ENCODE data around the gene DPP6.

The DPP6 gene

DNA sequence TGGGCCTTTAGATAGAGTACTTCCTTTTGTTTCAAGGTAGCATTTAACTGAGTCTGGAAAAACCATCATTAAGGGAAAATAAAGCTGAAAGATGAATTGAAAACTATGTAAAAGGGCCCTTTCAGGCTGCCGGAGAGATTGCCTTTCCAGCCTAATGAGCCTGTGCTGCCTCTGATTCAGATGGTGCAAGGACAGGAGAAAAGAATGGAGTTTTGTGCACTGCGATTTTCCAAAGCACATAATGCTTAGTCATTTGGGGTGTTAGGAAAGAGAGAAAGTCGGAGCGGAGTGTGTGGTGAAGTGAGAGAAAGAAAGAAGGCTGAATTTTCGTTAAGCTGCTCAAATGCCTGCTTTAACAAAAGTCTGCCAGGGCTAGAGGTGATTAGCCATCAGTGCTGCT is 691.0 kb downstream of the DPP6 start:
- H3K27ac ChIP-seq, result no peak overlapping the region
- no peak overlapping the region for H3K4me3 ChIP-seq (ENCODE audit: low read depth in 1 of 2, low read length in 1 of 2)
- H3K4me1 ChIP-seq (ENCODE audit: control insufficient read depth in 1 of 2, insufficient read depth in 1 of 2, low read depth in 1 of 2, low read length in 1 of 2), result no peaks in the 10 kb centered on the region
- no peaks in the 10 kb centered on the region for H3K27me3 ChIP-seq
- no peak for TF ChIP-seq CTCF (IDR thresholded peaks at IDR 0.05)
- no peaks in the 10 kb centered on the region for H3K9me3 ChIP-seq
- no peaks in the 10 kb centered on the region for H3K36me3 ChIP-seq

DNA sequence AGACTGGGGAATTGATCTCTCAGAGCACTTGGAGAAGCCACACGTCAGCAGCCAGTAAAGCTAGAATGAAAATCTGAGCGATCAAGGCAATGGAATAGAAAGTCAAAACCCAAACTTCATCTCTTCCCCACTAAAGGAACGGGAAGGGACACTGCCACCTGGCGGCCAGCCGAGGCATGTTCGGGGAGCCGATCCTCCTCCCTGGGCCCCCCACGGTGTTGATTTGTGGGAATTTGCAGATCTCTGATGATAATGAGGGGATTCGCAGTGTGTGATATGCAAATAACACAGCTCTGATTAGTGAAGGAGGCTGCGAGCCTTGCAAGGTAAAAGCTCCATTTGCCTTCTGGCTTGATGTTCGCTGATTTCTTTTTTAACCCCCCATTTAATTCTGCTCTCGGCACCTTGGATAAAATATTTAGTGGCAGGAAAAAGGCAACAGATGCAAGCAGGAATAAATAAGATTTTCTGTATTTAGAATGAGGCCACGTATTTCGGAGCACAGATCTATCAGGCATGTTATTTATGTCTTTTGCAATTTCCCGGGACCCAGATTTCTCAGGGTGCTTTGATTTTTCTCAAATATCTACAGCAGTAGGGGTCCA is 692.2 kb downstream of the DPP6 start:
- Histone ChIP-seq H3K36me3 (no peaks in the 10 kb centered on the region), H3K4me3 (ENCODE audit: low read depth in 1 of 2, low read length in 1 of 2) (no peak overlapping the region), H3K27me3 (no peaks in the 10 kb centered on the region), H3K9me3 (no peaks in the 10 kb centered on the region), H3K27ac (no peak overlapping the region), H3K4me1 (ENCODE audit: control insufficient read depth in 1 of 2, insufficient read depth in 1 of 2, low read depth in 1 of 2, low read length in 1 of 2) (no peaks in the 10 kb centered on the region)
- no peak for TF ChIP-seq CTCF (IDR thresholded peaks at IDR 0.05)

DNA sequence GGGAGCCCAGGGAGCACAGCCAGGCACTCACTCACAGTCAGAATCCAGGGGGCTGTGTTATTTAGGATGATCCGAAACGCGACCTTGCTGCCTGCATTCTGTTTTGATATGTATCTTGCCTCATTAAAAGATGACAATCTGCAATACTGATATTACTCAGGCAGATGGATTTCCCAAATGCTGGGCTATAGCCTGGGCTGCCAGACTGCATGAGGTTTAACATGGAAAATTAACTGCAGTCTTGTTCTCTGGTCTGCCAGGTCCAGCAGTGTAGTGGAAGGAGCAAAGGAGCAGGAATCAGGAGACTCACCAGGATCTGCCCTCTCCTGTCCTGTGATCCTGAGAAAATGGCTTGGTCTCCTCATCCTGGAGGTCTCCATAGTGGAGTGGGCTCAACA is 692.7 kb downstream of the DPP6 start:
- Histone ChIP-seq H3K9me3 (no peaks in the 10 kb centered on the region), H3K4me1 (ENCODE audit: control insufficient read depth in 1 of 2, insufficient read depth in 1 of 2, low read depth in 1 of 2, low read length in 1 of 2) (no peaks in the 10 kb centered on the region), H3K36me3 (no peaks in the 10 kb centered on the region), H3K27me3 (no peaks in the 10 kb centered on the region), H3K27ac (no peak overlapping the region), H3K4me3 (ENCODE audit: low read depth in 1 of 2, low read length in 1 of 2) (no peak overlapping the region)
- TF ChIP-seq CTCF (IDR thresholded peaks at IDR 0.05), result no peak

DNA sequence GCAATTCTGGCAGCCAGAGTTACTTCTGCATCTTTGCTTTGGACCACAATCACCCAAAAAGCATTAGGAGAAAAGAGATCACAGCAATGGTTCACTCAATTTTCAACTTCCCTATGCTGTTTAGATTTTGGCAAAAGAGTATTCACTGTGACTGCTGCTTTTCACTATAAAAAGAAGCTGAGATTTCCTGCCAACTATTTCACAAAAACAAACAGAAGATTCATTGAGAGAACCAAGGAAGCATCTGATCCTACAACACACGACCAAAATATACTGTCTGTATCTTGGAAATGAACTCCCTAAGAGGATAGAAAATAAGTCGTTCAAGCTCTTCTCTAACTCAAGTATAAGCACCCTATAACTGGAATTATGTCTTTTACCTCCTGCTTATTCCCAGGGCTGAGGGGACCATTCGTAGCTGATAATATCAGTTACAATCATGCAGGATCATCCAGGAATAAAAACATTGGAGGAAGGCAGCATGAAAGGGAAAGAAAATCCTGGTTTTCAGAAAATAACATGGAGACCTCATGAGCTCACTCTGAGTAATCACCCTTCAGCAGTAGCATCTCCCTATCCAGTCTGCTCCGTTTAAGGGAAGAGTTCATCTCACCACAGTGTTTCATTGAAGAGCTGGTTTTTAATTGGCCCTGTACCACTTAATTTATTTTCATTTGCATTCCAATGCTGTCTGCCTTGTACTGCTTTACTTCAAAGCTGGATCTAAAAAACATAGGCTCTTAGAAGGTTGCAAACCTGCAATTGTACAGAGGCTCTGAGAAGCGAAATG is 694.6 kb downstream of the DPP6 start:
- H3K27me3 ChIP-seq, result no peaks in the 10 kb centered on the region
- no peak overlapping the region for H3K4me3 ChIP-seq (ENCODE audit: low read depth in 1 of 2, low read length in 1 of 2)
- no peaks in the 10 kb centered on the region for H3K36me3 ChIP-seq
- no peak overlapping the region for H3K27ac ChIP-seq
- H3K9me3 ChIP-seq, result no peaks in the 10 kb centered on the region
- no peaks in the 10 kb centered on the region for H3K4me1 ChIP-seq (ENCODE audit: control insufficient read depth in 1 of 2, insufficient read depth in 1 of 2, low read depth in 1 of 2, low read length in 1 of 2)
- no peak for TF ChIP-seq CTCF (IDR thresholded peaks at IDR 0.05)

DNA sequence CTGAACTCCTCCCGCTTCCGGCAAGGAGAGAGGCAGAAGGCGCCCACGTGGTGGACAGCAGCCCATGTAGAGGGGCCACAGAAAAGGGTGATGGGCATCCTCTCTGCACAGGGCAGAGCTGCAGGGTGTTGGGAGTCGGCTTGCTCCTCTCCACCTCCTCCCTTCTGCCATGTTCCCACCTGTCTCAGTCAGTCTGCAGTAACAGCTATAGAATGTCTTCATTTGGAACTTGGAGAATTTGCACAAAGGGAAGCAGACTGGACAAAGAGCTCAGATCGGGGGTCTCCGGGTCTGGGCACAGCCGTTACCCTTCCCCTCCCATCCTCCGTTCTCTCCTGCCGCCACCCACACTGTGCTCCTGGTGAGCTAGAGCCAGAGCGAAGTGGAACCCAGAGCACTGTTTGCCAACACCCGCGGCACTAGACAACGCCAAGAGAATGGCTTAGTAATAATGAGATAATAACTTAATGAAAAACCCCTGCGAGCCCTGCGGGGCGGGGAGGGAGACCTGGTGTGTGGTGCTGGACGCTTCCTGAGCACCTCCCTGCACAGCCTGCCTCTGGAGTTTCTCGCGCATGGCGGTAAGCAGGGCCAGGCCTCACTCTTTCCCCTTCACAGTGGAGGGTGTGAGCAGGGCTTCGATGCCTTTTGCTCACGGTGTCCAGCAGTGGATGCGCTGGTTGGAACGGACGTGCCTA is 696.0 kb downstream of the DPP6 start:
- H3K27ac ChIP-seq, result no peak overlapping the region

More for the DNA sequence above, 696.0 kb downstream of the DPP6 start:
- TF ChIP-seq CTCF (IDR thresholded peaks at IDR 0.05), result no peak
- Histone ChIP-seq H3K27me3 (no peaks in the 10 kb centered on the region), H3K9me3 (no peaks in the 10 kb centered on the region), H3K4me1 (ENCODE audit: control insufficient read depth in 1 of 2, insufficient read depth in 1 of 2, low read depth in 1 of 2, low read length in 1 of 2) (no peaks in the 10 kb centered on the region), H3K36me3 (no peaks in the 10 kb centered on the region), H3K4me3 (ENCODE audit: low read depth in 1 of 2, low read length in 1 of 2) (no peak overlapping the region)

Data from neutrophil (primary cell).